Nephron (organoid): ENCODE measurements around the gene PINLYP.

Experiments used
- H3K27ac Mint-ChIP-seq, 3 experiments: 2 replicates each; pipeline ENCODE4 v1.8.0; 2020; ENCODE audit warnings: mixed read lengths in 3 of 3, mild to moderate bottlenecking in 2 of 3, moderate library complexity in 1 of 3
- H3K27me3 Mint-ChIP-seq: 2 replicates; pipeline ENCODE4 v1.8.0; 2021; ENCODE audit warnings: low read depth, mild to moderate bottlenecking, moderate library complexity, mixed read lengths
- H3K36me3 Mint-ChIP-seq: 2 replicates; pipeline ENCODE4 v1.8.0; 2020; ENCODE audit warnings: low read depth, mixed read lengths
- H3K4me1 Mint-ChIP-seq: 2 replicates; pipeline ENCODE4 v1.8.0; 2020; ENCODE audit warnings: mixed read lengths
- H3K4me3 Mint-ChIP-seq, 3 experiments: 2 replicates each; pipeline ENCODE4 v1.8.0; 2020; ENCODE audit warnings: mild to moderate bottlenecking in 3 of 3, mixed read lengths in 3 of 3, moderate library complexity in 2 of 3
- H3K9me3 Mint-ChIP-seq: 2 replicates; pipeline ENCODE4 v1.8.0; 2020; ENCODE audit warnings: mixed read lengths
- TF ChIP-seq, protein P1 (sequence below), 3 experiments: fragments of 200-600 bp; sonication (generic); IDR thresholded peaks; one replicate each; pipeline ENCODE4 v1.5.0; 2021; ENCODE audit warnings: antibody characterized with exemption in 3 of 3; ENCODE audit not compliant: unreplicated experiment in 3 of 3

PINLYP gene

DNA sequence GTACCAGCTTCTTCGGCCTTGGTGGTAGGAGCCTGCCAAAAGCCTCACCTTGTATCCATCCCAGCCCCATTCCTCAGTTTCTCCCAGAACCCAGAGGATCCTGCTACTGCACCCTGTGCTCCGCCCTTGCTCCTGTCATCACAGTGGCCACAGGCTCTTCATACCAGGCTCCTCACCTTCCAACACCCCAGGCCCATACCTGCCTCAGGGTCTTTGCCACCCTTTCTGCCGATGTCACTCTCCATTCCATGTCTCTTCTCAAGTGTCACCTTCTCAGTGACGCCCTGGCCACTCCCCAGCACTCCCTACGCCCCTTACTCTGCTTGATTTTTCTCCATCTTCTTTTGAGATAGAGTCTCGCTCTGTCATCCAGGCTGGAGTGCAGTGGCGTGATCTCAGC, 34.3 kb downstream of the PINLYP start:
- no peak overlapping the region for H3K27ac Mint-ChIP-seq
- peaks cover 7% of the 10 kb centered on the region for H3K4me1 Mint-ChIP-seq
- H3K27me3 Mint-ChIP-seq, result no peaks in the 10 kb centered on the region
- peaks cover 62% of the 10 kb centered on the region for H3K36me3 Mint-ChIP-seq
- H3K9me3 Mint-ChIP-seq, result no peaks in the 10 kb centered on the region
- no peak overlapping the region for H3K4me3 Mint-ChIP-seq
- TF ChIP-seq, protein P1, sequence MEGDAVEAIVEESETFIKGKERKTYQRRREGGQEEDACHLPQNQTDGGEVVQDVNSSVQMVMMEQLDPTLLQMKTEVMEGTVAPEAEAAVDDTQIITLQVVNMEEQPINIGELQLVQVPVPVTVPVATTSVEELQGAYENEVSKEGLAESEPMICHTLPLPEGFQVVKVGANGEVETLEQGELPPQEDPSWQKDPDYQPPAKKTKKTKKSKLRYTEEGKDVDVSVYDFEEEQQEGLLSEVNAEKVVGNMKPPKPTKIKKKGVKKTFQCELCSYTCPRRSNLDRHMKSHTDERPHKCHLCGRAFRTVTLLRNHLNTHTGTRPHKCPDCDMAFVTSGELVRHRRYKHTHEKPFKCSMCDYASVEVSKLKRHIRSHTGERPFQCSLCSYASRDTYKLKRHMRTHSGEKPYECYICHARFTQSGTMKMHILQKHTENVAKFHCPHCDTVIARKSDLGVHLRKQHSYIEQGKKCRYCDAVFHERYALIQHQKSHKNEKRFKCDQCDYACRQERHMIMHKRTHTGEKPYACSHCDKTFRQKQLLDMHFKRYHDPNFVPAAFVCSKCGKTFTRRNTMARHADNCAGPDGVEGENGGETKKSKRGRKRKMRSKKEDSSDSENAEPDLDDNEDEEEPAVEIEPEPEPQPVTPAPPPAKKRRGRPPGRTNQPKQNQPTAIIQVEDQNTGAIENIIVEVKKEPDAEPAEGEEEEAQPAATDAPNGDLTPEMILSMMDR (IDR thresholded peaks at IDR 0.05; ENCODE audit: unreplicated experiment in 3 of 3), result no peak

DNA sequence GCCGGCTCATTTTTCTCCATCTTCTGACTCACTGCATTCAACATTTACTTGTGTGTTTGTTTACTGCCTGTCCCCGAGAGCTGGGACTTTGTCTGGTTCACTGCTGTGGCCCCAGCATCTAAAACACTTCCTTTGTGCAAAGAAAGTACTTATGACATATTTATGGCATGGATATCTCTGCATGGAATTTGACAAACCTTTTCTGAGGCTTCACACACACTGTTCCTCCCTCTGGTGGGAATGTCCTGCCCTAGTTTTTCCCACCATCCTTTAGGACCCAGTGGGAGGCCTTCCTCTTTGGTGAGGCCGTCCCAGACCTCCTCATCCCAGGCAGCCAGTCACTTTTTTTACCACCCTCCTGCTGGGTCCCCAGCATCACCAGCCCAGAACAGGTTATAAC, 34.9 kb downstream of the PINLYP start:
- Mint-ChIP-seq H3K9me3 (no peaks in the 10 kb centered on the region), H3K4me3 (no peak overlapping the region), H3K36me3 (peaks cover 61% of the 10 kb centered on the region), H3K27me3 (no peaks in the 10 kb centered on the region), H3K4me1 (peaks cover 7% of the 10 kb centered on the region), H3K27ac (peak overlapping the region in 2 of 3 experiments; percentile 53 to 54)
- TF ChIP-seq, protein P1 (IDR thresholded peaks at IDR 0.05; ENCODE audit: unreplicated experiment in 3 of 3), result no peak

DNA sequence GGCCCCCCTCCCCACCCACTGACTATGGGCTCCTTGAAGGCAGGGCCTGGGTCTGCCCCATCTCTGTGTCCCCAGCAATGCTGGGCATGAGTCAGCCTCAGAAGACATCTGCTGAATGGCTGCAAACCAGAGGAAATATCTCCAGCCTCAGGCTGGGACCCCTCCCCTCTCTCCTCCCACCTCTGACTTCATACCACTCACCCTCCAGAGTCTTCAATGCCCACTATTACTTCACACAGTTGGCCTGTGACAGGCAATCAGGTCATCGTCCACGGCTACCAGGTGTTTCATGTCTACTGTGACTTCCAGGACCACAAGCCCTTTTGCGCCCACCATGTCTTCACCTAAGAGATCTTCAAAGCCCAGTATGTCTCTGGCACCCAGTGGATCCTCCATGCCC, 36.2 kb downstream of the PINLYP start, which contains the start of gene SRRM5:
TSS of gene SRRM5 (plus strand) at position 301 of the 400 bp plus-strand sequence. CDS start at position 335, 34 bp downstream.
- H3K4me3 Mint-ChIP-seq, result no peak within 1 kb of the TSS
- H3K27me3 Mint-ChIP-seq, result no peaks in the 10 kb centered on the region
- no peaks in the 10 kb centered on the region for H3K9me3 Mint-ChIP-seq
- H3K4me1 Mint-ChIP-seq, result peaks cover 7% of the 10 kb centered on the region
- peak within 1 kb of the TSS; percentile 47 to 54 (median 53) for H3K27ac Mint-ChIP-seq
- TF ChIP-seq, protein P1 (IDR thresholded peaks at IDR 0.05; ENCODE audit: unreplicated experiment in 3 of 3), result no peak
- H3K36me3 Mint-ChIP-seq, result peaks cover 57% of the 10 kb centered on the region

DNA sequence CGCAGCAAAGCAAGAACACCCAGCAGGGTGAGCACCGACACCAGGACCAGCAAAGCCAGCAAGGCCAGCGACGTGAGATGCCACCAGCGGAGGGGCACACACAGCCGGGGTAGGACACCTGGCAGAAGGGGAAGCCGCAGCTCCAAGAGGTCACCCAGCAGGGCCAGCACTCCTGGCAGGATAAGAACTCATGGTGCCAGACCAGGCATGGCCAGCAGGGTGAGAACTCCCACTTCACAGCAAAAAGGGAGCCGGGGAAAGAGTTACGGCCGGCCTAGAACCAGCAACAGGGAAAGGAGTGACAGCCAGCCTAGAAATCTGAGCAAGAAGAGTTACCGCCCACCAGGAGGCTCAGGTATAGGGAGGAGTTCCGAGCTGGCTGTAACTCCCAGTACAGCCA, 36.8 kb downstream of the PINLYP start:
- Mint-ChIP-seq H3K36me3 (peaks cover 51% of the 10 kb centered on the region), H3K9me3 (no peaks in the 10 kb centered on the region), H3K27me3 (no peaks in the 10 kb centered on the region), H3K4me3 (no peak overlapping the region), H3K4me1 (peaks cover 7% of the 10 kb centered on the region), H3K27ac (peak overlapping the region in 1 of 3 experiments; percentile 47)
- TF ChIP-seq, protein P1 (IDR thresholded peaks at IDR 0.05; ENCODE audit: unreplicated experiment in 3 of 3), result no peak

DNA sequence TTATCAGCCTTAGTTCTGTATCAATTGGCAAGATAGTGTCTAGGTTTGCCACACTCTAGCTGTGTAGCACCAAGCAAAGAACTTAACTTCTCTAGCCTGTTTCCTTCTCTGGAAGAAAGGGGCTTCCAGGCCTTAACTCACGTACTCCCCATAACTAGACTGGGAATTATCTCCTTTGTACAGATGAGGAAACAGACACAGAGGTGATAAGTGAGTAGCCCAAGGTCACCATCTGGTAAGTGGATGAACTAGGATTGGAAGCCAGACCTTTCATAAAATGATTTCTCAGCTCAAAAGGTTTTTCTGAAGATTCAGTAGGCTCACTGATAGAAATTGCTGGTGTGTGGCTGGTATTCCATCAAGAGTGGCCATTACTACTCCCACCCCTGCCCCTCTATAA, 40.7 kb downstream of the PINLYP start:
- no peaks in the 10 kb centered on the region for H3K27me3 Mint-ChIP-seq
- H3K36me3 Mint-ChIP-seq, result peaks cover 36% of the 10 kb centered on the region
- peaks cover 17% of the 10 kb centered on the region for H3K4me1 Mint-ChIP-seq
- H3K27ac Mint-ChIP-seq, result peak overlapping the region in 1 of 3 experiments; percentile 41
- no peaks in the 10 kb centered on the region for H3K9me3 Mint-ChIP-seq
- TF ChIP-seq, protein P1 (IDR thresholded peaks at IDR 0.05; ENCODE audit: unreplicated experiment in 3 of 3), result no peak
- no peak overlapping the region for H3K4me3 Mint-ChIP-seq

DNA sequence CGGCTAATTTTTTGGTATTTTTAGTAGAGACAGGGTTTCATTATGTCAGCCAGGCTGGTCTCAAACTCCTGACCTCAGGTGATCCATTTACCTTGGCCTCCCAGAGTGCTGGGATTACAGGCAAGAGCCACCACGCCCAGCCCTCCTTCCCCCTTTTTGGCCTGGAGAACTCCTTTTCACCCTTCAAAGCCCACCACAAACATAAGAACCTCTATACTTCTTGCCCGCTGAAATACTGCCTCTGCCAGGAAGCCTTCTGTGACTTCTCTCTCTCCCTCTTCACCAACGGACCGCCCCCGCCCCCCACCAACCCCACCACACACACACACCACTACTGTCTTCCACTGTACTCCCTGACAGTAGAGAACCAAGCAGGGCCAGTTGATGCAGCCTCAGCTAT, 41.4 kb downstream of the PINLYP start:
- H3K4me3 Mint-ChIP-seq, result peak overlapping the region; percentile 20 to 51 (median 25)
- TF ChIP-seq, protein P1 (IDR thresholded peaks at IDR 0.05; ENCODE audit: unreplicated experiment in 3 of 3), result no peak
- peaks cover 22% of the 10 kb centered on the region for H3K4me1 Mint-ChIP-seq
- no peaks in the 10 kb centered on the region for H3K9me3 Mint-ChIP-seq
- H3K27me3 Mint-ChIP-seq, result no peaks in the 10 kb centered on the region
- peak overlapping the region in 1 of 3 experiments; percentile 27 for H3K27ac Mint-ChIP-seq
- H3K36me3 Mint-ChIP-seq, result peaks cover 35% of the 10 kb centered on the region
